Heart left ventricle (tissue), 16 donors: ENCODE results near the gene TBL1X. TPM values are rescaled to one million over a fixed set of nuclear protein-coding genes. Genes with fewer than 3 reads are reported as not detected.

ENCODE experiments used
- ATAC-seq, 4 donors: fragments of 200-7000 bp; cut with Tn5 transposase; one replicate each; pipeline ENCODE4 v1.9.1; 2020 to 2022; ENCODE audit warnings: moderate library complexity in 4 of 4, mild to moderate bottlenecking in 3 of 4, moderate number of reproducible peaks in 1 of 4
- DNase-seq, 5 donors: peaks; one replicate each; pipeline ENCODE4 v3.0.0-alpha.2; 2020
- H3K27ac ChIP-seq, 12 donors: fragments of 200-600 bp; sonication (generic) in 4 of 12; one replicate each; pipeline versions ENCODE4 v1.5.0 to v1.8.0; 2016 to 2022; ENCODE audit warnings: mild to moderate bottlenecking in 2 of 12
- H3K27me3 ChIP-seq, 9 donors: fragments of 200-600 bp; sonication (generic) in 2 of 9; one replicate each; pipeline versions ENCODE4 v1.5.1 to v1.8.0; 2016 to 2022; ENCODE audit warnings: mild to moderate bottlenecking in 3 of 9
- H3K36me3 ChIP-seq, 9 donors: fragments of 200-600 bp; sonication (generic) in 2 of 9; one replicate each; pipeline versions ENCODE4 v1.5.0 to v1.8.0; 2018 to 2022; ENCODE audit warnings: mild to moderate bottlenecking in 2 of 9
- H3K4me1 ChIP-seq, 12 donors: fragments of 200-600 bp; sonication (generic) in 4 of 12; one replicate each; pipeline versions ENCODE4 v1.5.0 to v1.8.0; 2016 to 2022; ENCODE audit warnings: mild to moderate bottlenecking in 3 of 12
- H3K4me3 ChIP-seq, 12 donors: fragments of 200-600 bp; sonication (generic) in 4 of 12; one replicate each; pipeline versions ENCODE4 v1.5.0 to v1.8.0; 2017 to 2022; ENCODE audit warnings: mild to moderate bottlenecking in 9 of 12, moderate library complexity in 4 of 12
- H3K9me3 ChIP-seq, 12 donors: fragments of 200-600 bp; sonication (generic) in 4 of 12; one replicate each; pipeline versions ENCODE4 v1.5.0 to v1.8.0; 2016 to 2022; ENCODE audit warnings: mild to moderate bottlenecking in 1 of 12
- POLR2A ChIP-seq, 2 donors: fragments of 450-650 bp; IDR thresholded peaks; one replicate each; pipeline ENCODE4 v1.6.1; 2017; ENCODE audit warnings: antibody characterized with exemption in 2 of 2, mild to moderate bottlenecking in 2 of 2, moderate library complexity in 2 of 2
- WGBS, 4 donors: extraction: QIAGEN DNeasy Blood & Tissue Kit in 2 of 4; methylation state at CpG; one replicate each; pipeline versions ENCODE4 v1.1.5 to v1.1.7; 2013 to 2018; 5-methylcytosine and 5-hydroxymethylcytosine counted together
- intact Hi-C, 10 donors: fragments of 100-400 bp; cut with DNase I; formaldehyde crosslinking; loops; one replicate each; pipeline versions ENCODE4 v1.11.1 to v1.14.2; 2022
- polyA plus RNA-seq, 2 donors: library from polyadenylated mRNA; stranded (reverse); fragments of 200-250 nt; gene quantifications; one replicate each; pipeline ENCODE4 v1.2.3, GENCODE V29; 2013
- total RNA-seq, 9 donors: library from RNA; depleted of rRNA in 2 of 9; stranded (reverse); fragments of >200 nt in 2 of 9; fragmentation: NEBNext Ultra II Directional in 3 of 9; extraction: Animal tissue kit (Norgen Biotek cat#: 25700) in 3 of 9; gene quantifications; one replicate each; pipeline versions ENCODE4 v1.1.0 to v1.2.4, GENCODE V29; 2016 to 2023
- TF ChIP-seq, protein P1 (sequence below), 12 donors: fragments of 200-600 bp; sonication (generic) in 4 of 12; IDR thresholded peaks; one replicate each; pipeline versions ENCODE4 v1.5.0 to v1.8.0; 2018 to 2022; ENCODE audit warnings: antibody characterized with exemption in 12 of 12, mild to moderate bottlenecking in 5 of 12
- donor health status: ischemic (EF 13 %, LVEDD 7.1; RV severe dilation, severe dysfunction).
- donor health status: healthy with polysubstance abuse.
- donor health status: DM: no; HTN: yes; CAD: no.
- donor health status: DM: no; HTN: no; CAD: no.
- donor health status: ischemic (EF 25% LVEDD 6.9; RV normal size, moderate dysfunction).
- donor health status: ischemic (EF 25% LVEDD 5.7; RV mildly dilated, moderate dysfunction).
- donor health status: healthy.
- donor health status: DM: yes; HTN: yes; CAD: no.
- donor health status: ischemic (EF 35%, LVEDD 5.7; RV mildly dilated, moderate dysfunction).
- donor health status: nonischemic (EF 11% LVEDD 7.7; RV severe dilation, severe dysfunction).
- donor health status: DM: yes; HTN: yes; CAD: no.
- donor health status: PGD.
- donor health status: ischemic (EF 29% LVEDD 5.4; RV normal size, mild dysfunction).
- donor health status: nonischemic (EF 23%, LVEDD 6.1; RV moderate dilation, normal function).

The TBL1X gene
- total and polyA plus RNA-seq, 11 donors = 2.4 to 30.7 (median 9.7) TPM

DNA sequence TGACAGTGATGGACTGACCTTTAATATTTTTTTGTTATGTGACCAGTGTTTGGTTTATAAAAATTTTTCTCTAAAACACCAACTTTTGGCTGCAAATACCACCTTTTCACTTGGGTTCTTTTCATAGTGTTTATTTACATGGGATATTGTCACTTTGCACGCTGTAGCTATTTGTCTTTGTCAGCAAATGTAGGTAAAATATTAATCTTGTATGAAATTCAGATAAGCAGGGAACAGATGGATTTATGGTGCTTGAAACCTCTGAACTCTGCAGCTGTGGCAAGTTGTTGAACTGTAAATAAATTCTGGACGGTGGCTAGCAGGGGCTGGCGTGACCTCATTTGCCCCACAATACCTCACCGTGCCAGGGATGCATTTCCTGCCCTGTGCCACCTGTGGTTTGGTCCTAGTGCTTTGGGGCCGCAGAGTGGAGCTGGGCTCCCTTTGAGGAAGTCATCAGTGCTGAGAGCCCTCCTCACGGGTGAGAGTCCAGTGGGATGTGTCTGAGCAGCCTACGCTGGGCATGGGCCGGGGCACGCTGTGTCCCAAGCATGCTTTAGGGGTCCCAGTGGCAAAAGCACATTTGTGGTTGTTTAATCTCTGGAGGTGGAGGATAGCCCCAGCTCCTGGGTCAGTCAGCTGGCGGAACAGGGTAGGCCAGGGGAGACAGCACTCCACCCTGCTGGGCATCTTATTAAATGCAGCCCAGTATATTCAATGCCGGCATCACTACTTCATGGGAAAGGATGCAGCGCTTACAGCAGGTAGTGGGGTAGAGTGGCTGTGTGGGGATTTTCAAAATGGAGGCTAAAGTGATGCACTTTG, 108.6 kb downstream of the TBL1X start:
- intact Hi-C loops = no loop called here
- WGBS, 4 donors = 64 to 79% (median 72%) methylated on average over 12 of the region's 12 CpGs
- H3K27me3 ChIP-seq = no peaks in the 10 kb centered on the region
- H3K4me3 ChIP-seq = no peak overlapping the region
- no peaks in the 10 kb centered on the region for H3K9me3 ChIP-seq
- TF ChIP-seq POLR2A (IDR thresholded peaks at IDR 0.05) = no peak
- H3K4me1 ChIP-seq = peaks cover 0 to 3% (median 0%) of the 10 kb centered on the region in 12 donors
- no peak overlapping the region for H3K27ac ChIP-seq
- DNase-seq (no peak), ATAC-seq (no peak)
- no peaks in the 10 kb centered on the region for H3K36me3 ChIP-seq

DNA sequence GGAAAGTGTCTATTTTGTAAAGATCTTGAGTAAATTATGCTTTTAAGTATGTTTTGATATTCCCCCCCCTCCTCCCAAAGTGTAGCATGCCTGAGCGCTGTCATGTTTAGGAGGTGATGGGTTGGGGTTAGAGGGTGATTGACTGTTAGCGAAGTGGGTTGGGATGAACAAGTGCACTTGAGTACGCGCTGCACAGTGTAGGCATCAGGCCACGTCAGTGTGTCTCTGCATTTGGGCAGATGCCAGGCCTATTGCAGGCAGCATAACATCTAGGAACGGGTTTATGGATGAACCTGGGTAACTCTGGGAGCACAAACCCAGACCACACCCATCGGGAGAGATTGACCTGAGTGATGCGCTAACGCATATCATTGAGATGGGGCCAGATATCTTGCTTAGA, 111.2 kb downstream of the TBL1X start:
- peaks cover 0 to 3% (median 0%) of the 10 kb centered on the region in 12 donors for H3K4me1 ChIP-seq
- 65 to 92% (median 79%) methylated on average over 9 of the region's 9 CpGs for WGBS, 4 donors
- TF ChIP-seq POLR2A (IDR thresholded peaks at IDR 0.05) = no peak
- TF ChIP-seq, protein P1, sequence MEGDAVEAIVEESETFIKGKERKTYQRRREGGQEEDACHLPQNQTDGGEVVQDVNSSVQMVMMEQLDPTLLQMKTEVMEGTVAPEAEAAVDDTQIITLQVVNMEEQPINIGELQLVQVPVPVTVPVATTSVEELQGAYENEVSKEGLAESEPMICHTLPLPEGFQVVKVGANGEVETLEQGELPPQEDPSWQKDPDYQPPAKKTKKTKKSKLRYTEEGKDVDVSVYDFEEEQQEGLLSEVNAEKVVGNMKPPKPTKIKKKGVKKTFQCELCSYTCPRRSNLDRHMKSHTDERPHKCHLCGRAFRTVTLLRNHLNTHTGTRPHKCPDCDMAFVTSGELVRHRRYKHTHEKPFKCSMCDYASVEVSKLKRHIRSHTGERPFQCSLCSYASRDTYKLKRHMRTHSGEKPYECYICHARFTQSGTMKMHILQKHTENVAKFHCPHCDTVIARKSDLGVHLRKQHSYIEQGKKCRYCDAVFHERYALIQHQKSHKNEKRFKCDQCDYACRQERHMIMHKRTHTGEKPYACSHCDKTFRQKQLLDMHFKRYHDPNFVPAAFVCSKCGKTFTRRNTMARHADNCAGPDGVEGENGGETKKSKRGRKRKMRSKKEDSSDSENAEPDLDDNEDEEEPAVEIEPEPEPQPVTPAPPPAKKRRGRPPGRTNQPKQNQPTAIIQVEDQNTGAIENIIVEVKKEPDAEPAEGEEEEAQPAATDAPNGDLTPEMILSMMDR (IDR thresholded peaks at IDR 0.05) = no peak
- no peaks in the 10 kb centered on the region for H3K27me3 ChIP-seq
- no peaks in the 10 kb centered on the region for H3K36me3 ChIP-seq
- ATAC-seq = peak in 3 of 4 donors; percentile 37 to 67 (median 65)
- H3K4me3 ChIP-seq = no peak overlapping the region
- no peaks in the 10 kb centered on the region for H3K9me3 ChIP-seq
- intact Hi-C loops = no loop called here
- H3K27ac ChIP-seq = no peak overlapping the region
- peak in 2 of 5 donors; percentile 35 to 42 for DNase-seq

DNA sequence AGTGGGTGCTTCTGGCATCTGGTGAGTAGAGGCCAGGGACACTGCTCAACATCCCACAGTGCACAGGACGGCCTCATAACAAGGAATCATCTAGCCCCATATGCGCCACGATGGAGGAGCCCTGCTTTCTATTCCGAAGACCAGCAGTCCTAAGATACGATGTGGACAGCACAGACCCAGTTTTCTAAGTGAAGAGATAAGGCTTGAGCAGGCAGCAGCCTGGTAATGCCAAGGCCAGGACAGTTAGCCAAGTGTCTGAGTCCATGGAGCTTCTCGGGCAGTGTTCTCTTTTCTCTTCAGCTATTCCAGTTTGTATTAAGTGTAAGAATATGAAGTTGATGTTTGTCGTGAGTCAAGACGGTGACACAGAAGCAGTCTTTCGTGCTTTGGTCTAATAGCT, 112.7 kb downstream of the TBL1X start:
- TF ChIP-seq POLR2A (IDR thresholded peaks at IDR 0.05) = no peak
- TF ChIP-seq, protein P1 (IDR thresholded peaks at IDR 0.05) = no peak
- intact Hi-C loops = no loop called here
- Histone ChIP-seq H3K36me3 (no peaks in the 10 kb centered on the region), H3K27me3 (peaks cover 0 to 4% (median 0%) of the 10 kb centered on the region in 9 donors), H3K9me3 (no peaks in the 10 kb centered on the region), H3K27ac (no peak overlapping the region), H3K4me3 (no peak overlapping the region), H3K4me1 (peaks cover 0 to 10% (median 0%) of the 10 kb centered on the region in 12 donors)
- ATAC-seq (peak in 3 of 4 donors; percentile 32 to 62 (median 62)), DNase-seq (no peak)
- WGBS, 4 donors = 51 to 75% (median 58%) methylated on average over 9 of the region's 9 CpGs

DNA sequence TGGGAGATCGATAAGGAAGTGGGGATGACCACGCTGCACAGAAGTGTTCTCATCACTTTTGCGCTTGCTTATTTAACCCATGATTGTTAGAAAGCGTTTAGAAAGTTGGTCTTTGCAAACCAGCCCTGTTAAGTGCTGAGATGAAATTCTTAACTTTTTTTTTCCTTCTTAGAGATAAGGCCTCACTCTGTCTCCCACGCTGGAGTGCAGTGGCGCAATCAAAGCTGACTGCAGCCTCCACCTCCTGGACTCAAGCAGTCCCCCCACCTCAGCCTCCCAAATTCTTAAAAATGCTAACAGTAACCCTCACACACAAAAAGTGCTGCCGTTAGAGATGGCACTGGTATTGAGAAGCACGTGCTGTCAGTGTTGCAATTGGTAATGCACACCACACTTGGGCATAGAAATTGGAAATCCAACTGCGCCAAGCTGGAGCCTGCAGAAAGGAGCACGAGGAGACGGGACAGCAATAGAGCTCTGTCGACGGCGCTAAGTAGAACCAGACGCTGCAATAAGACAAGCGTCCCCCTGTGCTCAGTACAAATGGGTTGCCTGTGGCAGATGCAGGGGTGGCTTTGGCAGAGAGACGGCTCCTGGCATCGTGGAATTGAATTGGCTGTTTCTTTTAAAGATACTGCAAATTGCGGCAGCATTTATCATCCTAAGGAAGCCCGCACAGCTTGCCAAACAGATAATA, 113.4 kb downstream of the TBL1X start:
- peaks cover 0 to 15% (median 0%) of the 10 kb centered on the region in 12 donors for H3K4me1 ChIP-seq
- H3K36me3 ChIP-seq = no peaks in the 10 kb centered on the region
- WGBS, 4 donors = 74 to 83% (median 77%) methylated on average over 20 of the region's 20 CpGs
- DNase-seq = no peak
- intact Hi-C loops = no loop called here
- no peaks in the 10 kb centered on the region for H3K9me3 ChIP-seq
- TF ChIP-seq, protein P1 (IDR thresholded peaks at IDR 0.05) = no peak
- no peak for TF ChIP-seq POLR2A (IDR thresholded peaks at IDR 0.05)
- ATAC-seq = no peak
- no peak overlapping the region for H3K4me3 ChIP-seq
- no peak overlapping the region for H3K27ac ChIP-seq
- H3K27me3 ChIP-seq = peaks cover 0 to 4% (median 0%) of the 10 kb centered on the region in 9 donors
